Glutamatergic neuron (in vitro differentiated cells): Measurements from ENCODE around the gene KCNJ6. TPM values are rescaled to one million over a fixed set of nuclear protein-coding genes. Genes with fewer than 3 reads are reported as not detected.
A peak's percentile ranks its signal among the peaks of the same experiment; 100 is the strongest.

Experiments used
- DNase-seq: peaks from one replicate; pipeline ENCODE4 v3.0.0; 2022
- H3K27ac Mint-ChIP-seq: one replicate; pipeline ENCODE4 v1.8.0; 2020; ENCODE audit warnings: mild to moderate bottlenecking, mixed read lengths, inconsistent platforms; ENCODE audit not compliant: unreplicated experiment
- H3K27me3 Mint-ChIP-seq: one replicate; pipeline ENCODE4 v1.8.0; 2020; ENCODE audit warnings: mild to moderate bottlenecking, moderate library complexity, mixed read lengths, inconsistent platforms; ENCODE audit not compliant: unreplicated experiment
- H3K36me3 Mint-ChIP-seq: one replicate; pipeline ENCODE4 v1.8.0; 2020; ENCODE audit warnings: mild to moderate bottlenecking, mixed read lengths, inconsistent platforms; ENCODE audit not compliant: unreplicated experiment
- H3K4me1 Mint-ChIP-seq: one replicate; pipeline ENCODE4 v1.8.0; 2020; ENCODE audit warnings: mild to moderate bottlenecking, low read depth, mixed read lengths, inconsistent platforms; ENCODE audit not compliant: unreplicated experiment
- H3K4me3 Mint-ChIP-seq: one replicate; pipeline ENCODE4 v1.8.0; 2020; ENCODE audit warnings: mild to moderate bottlenecking, mixed read lengths, inconsistent platforms; ENCODE audit not compliant: unreplicated experiment
- H3K9me3 Mint-ChIP-seq: one replicate; pipeline ENCODE4 v1.8.0; 2020; ENCODE audit warnings: mild to moderate bottlenecking, moderate library complexity, mixed read lengths, inconsistent platforms; ENCODE audit not compliant: unreplicated experiment
- CTCF ChIP-seq: fragments of 200-600 bp; sonication (generic); IDR thresholded peaks from one replicate; pipeline ENCODE4 v1.5.0; 2021; ENCODE audit not compliant: partially characterized antibody, unreplicated experiment
- total RNA-seq: library from RNA; stranded (reverse); fragmentation: NEBNext Ultra II Directional; extraction: Animal tissue kit (Norgen Biotek cat#: 25700); gene quantifications from one replicate; pipeline ENCODE4 v1.2.1, GENCODE V29; 2021; ENCODE audit not compliant: unreplicated experiment

KCNJ6 gene
- total RNA-seq, 1 donor from 2014 or later, result 80.5 TPM

GRCh38 chr21:37683396-37684114 is 232.7 kb downstream of the KCNJ6 start:
- H3K27ac Mint-ChIP-seq, result peak overlapping the region; percentile 72
- no peak overlapping the region for H3K4me3 Mint-ChIP-seq
- H3K4me1 Mint-ChIP-seq, result peaks cover 21% of the 10 kb centered on the region
- no peak for DNase-seq
- TF ChIP-seq CTCF, result no peak
- H3K27me3 Mint-ChIP-seq, result peaks cover 2% of the 10 kb centered on the region
- H3K9me3 Mint-ChIP-seq, result peaks cover 10% of the 10 kb centered on the region
- peaks cover 38% of the 10 kb centered on the region for H3K36me3 Mint-ChIP-seq

GRCh38 chr21:37682966-37683365 is 233.3 kb downstream of the KCNJ6 start:
- Mint-ChIP-seq H3K36me3 (peaks cover 41% of the 10 kb centered on the region), H3K27ac (no peak overlapping the region), H3K27me3 (no peaks in the 10 kb centered on the region), H3K9me3 (peaks cover 10% of the 10 kb centered on the region), H3K4me3 (no peak overlapping the region), H3K4me1 (peaks cover 19% of the 10 kb centered on the region)
- no peak for DNase-seq
- no peak for TF ChIP-seq CTCF

GRCh38 chr21:37677006-37677405 is 239.3 kb downstream of the KCNJ6 start:
- DNase-seq, result no peak
- Mint-ChIP-seq H3K27ac (no peak overlapping the region), H3K4me3 (no peak overlapping the region), H3K9me3 (peaks cover 7% of the 10 kb centered on the region), H3K36me3 (peaks cover 36% of the 10 kb centered on the region), H3K27me3 (peaks cover 11% of the 10 kb centered on the region), H3K4me1 (peaks cover 7% of the 10 kb centered on the region)
- TF ChIP-seq CTCF, result no peak

GRCh38 chr21:37675202-37675801 is 241.0 kb downstream of the KCNJ6 start:
- no peak overlapping the region for H3K4me3 Mint-ChIP-seq
- DNase-seq, result peak; percentile 87
- H3K27me3 Mint-ChIP-seq, result peaks cover 11% of the 10 kb centered on the region
- H3K27ac Mint-ChIP-seq, result no peak overlapping the region
- peaks cover 28% of the 10 kb centered on the region for H3K36me3 Mint-ChIP-seq
- TF ChIP-seq CTCF, result peak; percentile 97
- H3K4me1 Mint-ChIP-seq, result peaks cover 10% of the 10 kb centered on the region
- H3K9me3 Mint-ChIP-seq, result peaks cover 6% of the 10 kb centered on the region

GRCh38 chr21:37673801-37674575 is 242.3 kb downstream of the KCNJ6 start:
- DNase-seq, result no peak
- Mint-ChIP-seq H3K9me3 (peaks cover 6% of the 10 kb centered on the region), H3K27ac (no peak overlapping the region), H3K4me1 (peaks cover 10% of the 10 kb centered on the region), H3K36me3 (peaks cover 18% of the 10 kb centered on the region), H3K4me3 (no peak overlapping the region), H3K27me3 (peaks cover 11% of the 10 kb centered on the region)
- no peak for TF ChIP-seq CTCF
